KMS-11 (cell line): ENCODE measurements around the gene SKOR2.

Source experiments
- H2AFZ ChIP-seq: fragments of 200-600 bp; sonication (generic); 2 replicates; pipeline ENCODE4 v1.6.1; 2016; ENCODE audit warnings: antibody characterized with exemption, mixed run types, low read depth
- H3K27ac ChIP-seq: fragments of 200-600 bp; sonication (generic); 2 replicates; pipeline ENCODE4 v1.6.1; 2016; ENCODE audit warnings: mild to moderate bottlenecking, mixed run types
- H3K27me3 ChIP-seq: fragments of 200-600 bp; sonication (generic); 2 replicates; pipeline ENCODE4 v1.6.1; 2017; ENCODE audit warnings: mild to moderate bottlenecking, low read depth, mixed run types, moderate library complexity; ENCODE audit not compliant: insufficient read depth
- H3K36me3 ChIP-seq: fragments of 200-600 bp; sonication (generic); 2 replicates; pipeline ENCODE4 v1.6.1; 2017; ENCODE audit warnings: mild to moderate bottlenecking, mixed run types; ENCODE audit not compliant: insufficient read depth
- H3K4me1 ChIP-seq: fragments of 200-600 bp; sonication (generic); 2 replicates; pipeline ENCODE4 v1.6.1; 2016; ENCODE audit warnings: mild to moderate bottlenecking, low read depth, mixed run types; ENCODE audit not compliant: poor library complexity, severe bottlenecking
- H3K4me2 ChIP-seq: fragments of 200-600 bp; sonication (generic); 2 replicates; pipeline ENCODE4 v1.7.0; 2016; ENCODE audit warnings: mild to moderate bottlenecking, mixed run types
- H3K4me3 ChIP-seq: fragments of 200-600 bp; sonication (generic); IDR thresholded peaks from 2 replicates; pipeline ENCODE4 v1.6.1; 2017; ENCODE audit warnings: low read depth, low read length, mixed read lengths; ENCODE audit not compliant: insufficient read depth
- H3K79me2 ChIP-seq: fragments of 200-600 bp; sonication (generic); 2 replicates; pipeline ENCODE4 v1.6.1; 2016; ENCODE audit warnings: low read depth, mixed run types; ENCODE audit not compliant: insufficient read depth
- H3K9ac ChIP-seq: fragments of 200-600 bp; sonication (generic); 2 replicates; pipeline ENCODE4 v1.6.1; 2016; ENCODE audit warnings: mild to moderate bottlenecking, mixed run types
- H4K20me1 ChIP-seq: fragments of 200-600 bp; sonication (generic); 2 replicates; pipeline ENCODE4 v1.6.1; 2016; ENCODE audit warnings: mild to moderate bottlenecking, mixed run types; ENCODE audit not compliant: insufficient read depth
- TF ChIP-seq, protein P1 (sequence below): fragments of 200-600 bp; sonication (generic); conservative IDR thresholded peaks from 2 replicates; pipeline ENCODE4 v1.6.1; 2017; ENCODE audit warnings: low read depth, mild to moderate bottlenecking, antibody characterized with exemption, low read length, moderate library complexity, mixed read lengths

SKOR2 gene

DNA sequence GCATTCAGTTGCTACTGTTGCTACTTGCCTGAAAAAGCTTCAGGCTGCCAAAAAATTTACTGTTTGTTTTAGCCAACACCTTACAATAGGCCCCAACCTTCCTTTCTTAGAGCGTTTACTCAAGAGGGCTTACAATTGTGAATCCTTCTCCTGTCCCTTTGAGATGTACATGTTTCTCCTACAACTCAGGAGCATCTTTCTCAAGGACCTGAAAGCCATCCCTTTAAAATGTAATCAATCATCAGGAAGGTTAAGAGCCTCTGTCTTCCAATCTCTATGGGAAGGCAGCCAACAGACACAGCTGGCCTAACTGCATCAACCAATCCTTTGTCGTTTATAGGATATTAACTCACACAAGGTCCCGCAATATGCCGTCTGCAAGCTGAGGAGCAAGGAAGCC, 71.9 kb downstream of the SKOR2 start:
- TF ChIP-seq, protein P1, sequence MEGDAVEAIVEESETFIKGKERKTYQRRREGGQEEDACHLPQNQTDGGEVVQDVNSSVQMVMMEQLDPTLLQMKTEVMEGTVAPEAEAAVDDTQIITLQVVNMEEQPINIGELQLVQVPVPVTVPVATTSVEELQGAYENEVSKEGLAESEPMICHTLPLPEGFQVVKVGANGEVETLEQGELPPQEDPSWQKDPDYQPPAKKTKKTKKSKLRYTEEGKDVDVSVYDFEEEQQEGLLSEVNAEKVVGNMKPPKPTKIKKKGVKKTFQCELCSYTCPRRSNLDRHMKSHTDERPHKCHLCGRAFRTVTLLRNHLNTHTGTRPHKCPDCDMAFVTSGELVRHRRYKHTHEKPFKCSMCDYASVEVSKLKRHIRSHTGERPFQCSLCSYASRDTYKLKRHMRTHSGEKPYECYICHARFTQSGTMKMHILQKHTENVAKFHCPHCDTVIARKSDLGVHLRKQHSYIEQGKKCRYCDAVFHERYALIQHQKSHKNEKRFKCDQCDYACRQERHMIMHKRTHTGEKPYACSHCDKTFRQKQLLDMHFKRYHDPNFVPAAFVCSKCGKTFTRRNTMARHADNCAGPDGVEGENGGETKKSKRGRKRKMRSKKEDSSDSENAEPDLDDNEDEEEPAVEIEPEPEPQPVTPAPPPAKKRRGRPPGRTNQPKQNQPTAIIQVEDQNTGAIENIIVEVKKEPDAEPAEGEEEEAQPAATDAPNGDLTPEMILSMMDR, result no peak
- Histone ChIP-seq H3K4me2 (no peak overlapping the region), H3K4me3 (no peak overlapping the region), H3K36me3 (no peaks in the 10 kb centered on the region), H2AFZ (no peak overlapping the region), H3K79me2 (peaks cover 15% of the 10 kb centered on the region), H3K4me1 (peaks cover 6% of the 10 kb centered on the region), H3K9ac (no peak overlapping the region), H4K20me1 (no peaks in the 10 kb centered on the region), H3K27ac (no peak overlapping the region), H3K27me3 (no peaks in the 10 kb centered on the region)

DNA sequence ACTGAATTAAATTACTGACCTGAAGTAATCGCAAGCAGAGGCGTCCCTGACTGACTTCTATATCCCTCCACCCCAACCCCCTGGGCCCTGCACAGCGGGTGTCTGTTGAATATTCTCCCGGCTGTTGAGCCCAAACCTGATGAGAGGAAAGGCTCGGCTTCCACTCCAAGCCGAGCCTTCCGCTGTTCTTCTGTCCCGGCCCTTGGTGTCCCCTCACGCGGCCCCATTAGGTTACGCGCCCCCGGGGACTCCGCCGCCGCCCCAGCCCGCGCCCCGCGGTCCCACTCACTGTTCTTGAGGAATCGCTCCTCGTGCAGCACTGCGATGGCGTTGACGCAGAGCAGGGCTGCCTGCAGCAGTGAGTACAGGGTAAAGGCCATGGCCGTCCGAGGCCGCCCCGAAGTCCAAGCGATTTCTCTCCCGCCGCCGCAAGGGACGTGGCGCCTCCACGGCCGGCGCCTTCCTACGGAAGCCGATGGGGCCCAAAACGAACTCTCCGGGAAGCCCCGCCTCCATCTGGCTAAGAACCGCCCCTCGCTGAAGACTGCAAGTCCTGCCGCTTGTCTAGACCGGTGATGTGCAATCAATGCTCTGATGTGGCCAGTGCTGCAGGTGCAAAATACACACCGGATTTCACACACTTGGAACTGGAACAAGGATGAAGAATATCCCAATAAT, 75.4 kb downstream of the SKOR2 start, which contains the start of gene IER3IP1:
TSS of gene IER3IP1 (minus strand) at position 467 of the 678 bp plus-strand sequence. CDS start at position 380, 87 bp downstream.
- TF ChIP-seq, protein P1, result no peak
- H4K20me1 ChIP-seq, result no peaks in the 10 kb centered on the region
- peaks cover 31% of the 10 kb centered on the region for H3K4me1 ChIP-seq
- H3K79me2 ChIP-seq, result peaks cover 42% of the 10 kb centered on the region
- H3K27me3 ChIP-seq, result no peaks in the 10 kb centered on the region
- peak within 1 kb of the TSS; percentile 94 for H2AFZ ChIP-seq
- peak within 1 kb of the TSS; percentile 31 for H3K27ac ChIP-seq
- peak within 1 kb of the TSS; percentile 93 for H3K4me2 ChIP-seq
- H3K36me3 ChIP-seq, result no peaks in the 10 kb centered on the region
- no peak within 1 kb of the TSS for H3K4me3 ChIP-seq
- H3K9ac ChIP-seq, result peak within 1 kb of the TSS; percentile 77

DNA sequence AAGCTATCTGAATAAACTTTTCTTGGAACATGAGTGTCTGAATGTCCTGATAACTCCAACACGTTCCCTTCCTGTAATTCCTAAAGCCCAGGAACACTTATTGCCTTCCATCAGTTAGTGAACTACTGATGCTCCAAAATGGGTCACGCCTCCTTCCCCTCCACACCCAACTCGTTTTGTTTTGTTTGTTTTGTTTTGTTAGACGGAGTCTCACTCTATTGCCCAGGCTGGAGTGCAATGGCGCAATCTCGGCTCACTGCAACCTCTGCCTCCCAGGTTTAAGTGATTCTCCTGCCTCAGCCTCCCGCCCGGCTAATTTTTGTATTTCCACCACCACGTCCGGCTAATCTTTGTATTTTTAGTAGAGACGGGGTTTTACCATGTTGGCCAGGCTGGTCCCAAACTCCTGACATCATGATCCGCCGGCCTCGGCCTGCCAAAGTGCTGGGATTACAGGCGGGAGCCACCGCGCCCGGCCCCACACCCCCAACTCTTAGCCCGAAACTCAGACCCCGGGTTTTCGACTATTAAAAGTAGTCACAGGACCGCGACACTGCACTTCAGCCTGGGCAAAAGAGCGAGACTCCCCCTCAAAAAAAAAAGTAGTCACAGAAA, 76.1 kb downstream of the SKOR2 start:
- TF ChIP-seq, protein P1, result no peak
- peaks cover 46% of the 10 kb centered on the region for H3K79me2 ChIP-seq
- H3K36me3 ChIP-seq, result no peaks in the 10 kb centered on the region
- no peak overlapping the region for H3K27ac ChIP-seq
- H4K20me1 ChIP-seq, result no peaks in the 10 kb centered on the region
- peak overlapping the region; percentile 93 for H3K4me2 ChIP-seq
- peak overlapping the region; percentile 77 for H3K9ac ChIP-seq
- no peak overlapping the region for H3K4me3 ChIP-seq
- H2AFZ ChIP-seq, result peak overlapping the region; percentile 94
- H3K4me1 ChIP-seq, result peaks cover 32% of the 10 kb centered on the region
- H3K27me3 ChIP-seq, result no peaks in the 10 kb centered on the region

DNA sequence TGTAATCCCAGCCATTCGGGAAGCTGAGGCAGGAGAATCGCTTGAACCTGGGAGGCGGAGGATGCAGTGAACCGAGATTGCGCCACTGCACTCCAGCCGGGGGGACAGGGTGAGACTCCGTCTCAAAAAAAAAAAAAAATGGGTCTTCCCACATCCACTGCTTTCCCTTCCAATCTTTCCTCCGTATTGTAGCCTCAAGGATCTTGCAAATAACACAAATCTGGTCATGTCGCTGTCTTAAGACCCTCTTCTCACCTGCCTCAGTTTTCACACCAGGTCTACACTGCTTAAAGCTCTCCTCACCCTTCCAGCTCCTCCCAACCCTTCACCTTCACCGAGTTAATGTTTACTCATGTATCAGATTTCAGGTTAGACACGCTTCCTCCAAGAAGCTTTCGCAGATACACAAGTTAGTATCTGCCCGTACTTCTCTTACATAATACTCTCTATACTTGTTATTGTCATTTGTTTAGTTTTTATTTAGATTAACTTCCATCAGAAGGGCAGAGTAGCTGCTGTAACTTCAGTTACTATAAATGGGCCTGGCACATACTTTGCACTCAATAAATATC, 76.8 kb downstream of the SKOR2 start:
- Histone ChIP-seq H3K27ac (no peak overlapping the region), H3K79me2 (peaks cover 52% of the 10 kb centered on the region), H2AFZ (no peak overlapping the region)

More for the DNA sequence above, 76.8 kb downstream of the SKOR2 start:
- TF ChIP-seq, protein P1, result no peak
- H3K4me1 ChIP-seq, result peaks cover 40% of the 10 kb centered on the region
- H4K20me1 ChIP-seq, result no peaks in the 10 kb centered on the region
- H3K9ac ChIP-seq, result peak overlapping the region; percentile 77; the same call in 1 of the 2 replicates
- H3K36me3 ChIP-seq, result no peaks in the 10 kb centered on the region
- peak overlapping the region; percentile 93 for H3K4me2 ChIP-seq
- no peaks in the 10 kb centered on the region for H3K27me3 ChIP-seq
- no peak overlapping the region for H3K4me3 ChIP-seq
